Esophagus muscularis mucosa (tissue), 3 donors: ENCODE data around the gene INSYN2B.

ENCODE experiments used
- POLR2A ChIP-seq: fragments of 450-650 bp; IDR thresholded peaks from one replicate; pipeline ENCODE4 v1.6.1; 2017; ENCODE audit warnings: antibody characterized with exemption, moderate library complexity, mild to moderate bottlenecking, low read depth
- TF ChIP-seq, protein P1 (sequence below), 3 experiments: fragments of 200-600 bp in 2 of 3; fragments of 450-650 bp in 1 of 3; sonication (generic) in 2 of 3; IDR thresholded peaks; one replicate each; pipeline ENCODE4 v1.5.1; 2017 to 2019; ENCODE audit warnings: antibody characterized with exemption in 3 of 3, mild to moderate bottlenecking in 2 of 3, moderate library complexity in 1 of 3

DNA sequence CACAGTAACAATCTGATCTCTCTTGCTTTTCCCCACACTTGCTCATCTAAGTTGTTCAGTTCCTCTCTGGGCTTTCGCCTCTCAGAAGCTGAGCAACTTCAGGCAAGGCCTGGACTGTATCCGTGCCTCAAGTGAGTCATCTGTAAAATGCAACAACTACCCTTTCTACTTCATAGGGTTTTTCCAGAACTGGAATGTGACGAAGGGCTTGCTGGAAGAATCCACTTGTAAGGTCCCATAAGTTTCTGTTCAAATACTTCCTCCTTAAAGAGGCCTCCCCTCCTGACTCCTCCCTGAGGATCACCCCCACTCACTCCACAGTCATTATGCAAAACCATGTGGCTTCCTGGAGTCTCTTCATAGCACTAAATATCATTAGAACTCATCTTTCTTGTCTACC lies 17.5 kb upstream of the INSYN2B start:
- TF ChIP-seq, protein P1, sequence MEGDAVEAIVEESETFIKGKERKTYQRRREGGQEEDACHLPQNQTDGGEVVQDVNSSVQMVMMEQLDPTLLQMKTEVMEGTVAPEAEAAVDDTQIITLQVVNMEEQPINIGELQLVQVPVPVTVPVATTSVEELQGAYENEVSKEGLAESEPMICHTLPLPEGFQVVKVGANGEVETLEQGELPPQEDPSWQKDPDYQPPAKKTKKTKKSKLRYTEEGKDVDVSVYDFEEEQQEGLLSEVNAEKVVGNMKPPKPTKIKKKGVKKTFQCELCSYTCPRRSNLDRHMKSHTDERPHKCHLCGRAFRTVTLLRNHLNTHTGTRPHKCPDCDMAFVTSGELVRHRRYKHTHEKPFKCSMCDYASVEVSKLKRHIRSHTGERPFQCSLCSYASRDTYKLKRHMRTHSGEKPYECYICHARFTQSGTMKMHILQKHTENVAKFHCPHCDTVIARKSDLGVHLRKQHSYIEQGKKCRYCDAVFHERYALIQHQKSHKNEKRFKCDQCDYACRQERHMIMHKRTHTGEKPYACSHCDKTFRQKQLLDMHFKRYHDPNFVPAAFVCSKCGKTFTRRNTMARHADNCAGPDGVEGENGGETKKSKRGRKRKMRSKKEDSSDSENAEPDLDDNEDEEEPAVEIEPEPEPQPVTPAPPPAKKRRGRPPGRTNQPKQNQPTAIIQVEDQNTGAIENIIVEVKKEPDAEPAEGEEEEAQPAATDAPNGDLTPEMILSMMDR (IDR thresholded peaks at IDR 0.05) = no peak
- no peak for TF ChIP-seq POLR2A
